SU-DHL-6 (cell line): ENCODE results near the gene AP2A2.

Source experiments
- CTCF ChIP-seq: fragments of 200-600 bp; sonication (generic); IDR thresholded peaks from one replicate; pipeline ENCODE4 v1.5.1; 2017; ENCODE audit warnings: antibody characterized with exemption, mild to moderate bottlenecking, low read length, moderate library complexity; ENCODE audit not compliant: insufficient read depth, poor library complexity, severe bottlenecking
- EZH2phosphoT487 ChIP-seq: fragments of 200-600 bp; sonication (generic), shearing (Covaris generic); conservative IDR thresholded peaks from 2 replicates; pipeline ENCODE4 v1.6.1; 2018; ENCODE audit warnings: mild to moderate bottlenecking, antibody characterized with exemption, low read length, moderate library complexity, mixed read lengths

GRCh38 chr11:933142-933851 lies 7.6 kb downstream of the AP2A2 start:
- no peak for TF ChIP-seq CTCF
- TF ChIP-seq EZH2phosphoT487 = no peak
